HepG2 (cell line): ENCODE results near the gene ALG10B. TPM values are rescaled to one million over a fixed set of nuclear protein-coding genes. Genes with fewer than 3 reads are reported as not detected.

Experiments
- ATAC-seq: fragments of 200-7000 bp; cut with Tn5 transposase; 3 replicates; pipeline ENCODE4 v1.9.1; 2020; ENCODE audit warnings: mild to moderate bottlenecking, moderate library complexity
- BruUV-seq: library from RNA; stranded (reverse); fragments of 400-500 nt; replicated peaks from 2 replicates; lab custom pipeline; 2021; lab: Mats Ljungman, UMichigan
- CTCF ChIA-PET: fragments of 300-600 bp; formaldehyde crosslinking; extraction: SDS; loops from one replicate; lab custom pipeline; 2021; ENCODE audit warnings: low total read pairs, inconsistent platforms, low intra/inter-chr PET ratio; lab: Yijun Ruan, JAX
- POLR2A ChIA-PET: fragments of 350-600 bp; sonication (Branson Sonifier 250); formaldehyde crosslinking; loops from one replicate; lab custom pipeline; 2020; ENCODE audit warnings: antibody characterized with exemption, inconsistent platforms; lab: Yijun Ruan, JAX
- DNase-seq: peaks from one replicate; pipeline ENCODE4 v3.0.0-alpha.2; 2015; ENCODE audit warnings: low spot score
- FAIRE-seq: peaks from 3 replicates; lab custom pipeline; 2011; peaks lifted over from hg19 to GRCh38; lab: Jason Lieb, UNC
- H2AFZ ChIP-seq: one replicate; pipeline ENCODE4 v1.6.1; 2011; ENCODE audit warnings: low read length, inconsistent platforms
- H3K27ac ChIP-seq: fragments of 300-600 bp; 3 replicates; pipeline ENCODE4 v1.8.0; 2011; ENCODE audit warnings: mixed run types, mild to moderate bottlenecking, mixed read lengths, low read length, inconsistent platforms; ENCODE audit not compliant: insufficient read depth; ENCODE audit errors: extremely low read length
- H3K27me3 ChIP-seq, 2 experiments: fragments of 200-600 bp in 1 of 2; 2 replicates in 1 of 2; 3 replicates in 1 of 2; pipeline versions ENCODE4 v1.6.0 to v1.8.0; 2011; ENCODE audit warnings: low read length in 2 of 2, mild to moderate bottlenecking in 2 of 2, moderate library complexity in 2 of 2, inconsistent platforms in 1 of 2; ENCODE audit not compliant: insufficient read depth in 2 of 2, control insufficient read depth in 1 of 2
- H3K36me3 ChIP-seq, 2 experiments: fragments of 200-600 bp in 1 of 2; replicated peaks in 1 of 2; 2 replicates in 1 of 2; 3 replicates in 1 of 2; pipeline versions ENCODE4 v1.5.1 to v1.8.0; 2011; ENCODE audit warnings: low read length in 2 of 2, inconsistent platforms in 1 of 2; ENCODE audit not compliant: insufficient read depth in 2 of 2, control insufficient read depth in 1 of 2
- H3K4me1 ChIP-seq: 2 replicates; pipeline ENCODE4 v1.5.1; 2012; ENCODE audit warnings: low read length, inconsistent platforms; ENCODE audit not compliant: insufficient read depth
- H3K4me2 ChIP-seq: 2 replicates; pipeline ENCODE4 v1.6.0; 2011; ENCODE audit warnings: low read depth, low read length, inconsistent platforms
- H3K4me3 ChIP-seq, 3 experiments: fragments of 200-600 bp in 1 of 3; sonication (generic), shearing (Covaris generic) in 1 of 3; replicated peaks in 1 of 3; 2 replicates each; pipeline ENCODE4 v1.5.1; 2011 to 2016; ENCODE audit warnings: low read length in 3 of 3, inconsistent platforms in 2 of 3, low read depth in 2 of 3, mild to moderate bottlenecking in 2 of 3, control low read depth in 1 of 3, mixed read lengths in 1 of 3; ENCODE audit not compliant: insufficient read depth in 1 of 3
- H3K79me2 ChIP-seq: one replicate; pipeline ENCODE4 v1.6.1; 2011; ENCODE audit warnings: low read length, inconsistent platforms; ENCODE audit not compliant: insufficient read depth
- H3K9ac ChIP-seq: 2 replicates; pipeline ENCODE4 v1.6.0; 2011; ENCODE audit warnings: mild to moderate bottlenecking, low read depth, low read length, inconsistent platforms; ENCODE audit not compliant: insufficient read depth
- H3K9me3 ChIP-seq: 2 replicates; pipeline ENCODE4 v1.5.1; 2012; ENCODE audit warnings: mild to moderate bottlenecking, low read length
- H4K20me1 ChIP-seq: 2 replicates; pipeline ENCODE4 v1.6.0; 2011; ENCODE audit warnings: inconsistent platforms, mild to moderate bottlenecking, low read length, moderate library complexity; ENCODE audit not compliant: insufficient read depth
- IRF1 ChIP-seq: sonication (generic); formaldehyde crosslinking; IDR thresholded peaks from 2 replicates; pipeline ENCODE4 v1.4.0; 2020; ENCODE audit warnings: low read depth, mild to moderate bottlenecking, missing genetic modification reagents
- KDM5B ChIP-seq: sonication (generic); formaldehyde crosslinking; IDR thresholded peaks from 2 replicates; pipeline ENCODE4 v1.4.0; 2020; ENCODE audit warnings: missing genetic modification reagents, mild to moderate bottlenecking, borderline replicate concordance
- MAF1 ChIP-seq: sonication (generic); formaldehyde crosslinking; IDR thresholded peaks from 2 replicates; pipeline ENCODE4 v1.5.0; 2020; ENCODE audit warnings: missing genetic modification reagents, borderline replicate concordance
- NR2C2 ChIP-seq: sonication (generic); formaldehyde crosslinking; IDR thresholded peaks from 2 replicates; pipeline ENCODE4 v1.4.0; 2020; ENCODE audit warnings: missing genetic modification reagents, mild to moderate bottlenecking, moderate library complexity, borderline replicate concordance
- NR2F2 ChIP-seq: IDR thresholded peaks from 2 replicates; pipeline ENCODE4 v1.6.1; 2012; ENCODE audit warnings: low read depth, inconsistent platforms, borderline replicate concordance
- ZBTB21 ChIP-seq: sonication (generic); formaldehyde crosslinking; IDR thresholded peaks from 2 replicates; pipeline ENCODE4 v1.4.0; 2020; ENCODE audit warnings: missing genetic modification reagents
- ZNF225 ChIP-seq: sonication (generic); formaldehyde crosslinking; IDR thresholded peaks from 2 replicates; pipeline ENCODE4 v1.4.0; 2020; ENCODE audit warnings: mild to moderate bottlenecking, missing genetic modification reagents
- ZNF234 ChIP-seq: sonication (generic); formaldehyde crosslinking; conservative IDR thresholded peaks from 2 replicates; pipeline ENCODE4 v1.5.1; 2020; ENCODE audit warnings: mild to moderate bottlenecking, missing genetic modification reagents
- ZNF354B ChIP-seq: sonication (generic); formaldehyde crosslinking; IDR thresholded peaks from 2 replicates; pipeline ENCODE4 v1.8.0; 2022; ENCODE audit warnings: mild to moderate bottlenecking, missing genetic modification reagents
- WGBS: methylation state at CpG from one replicate; pipeline ENCODE4 v1.1.6; 2017; ENCODE audit warnings: low lambda C conversion rate; 5-methylcytosine and 5-hydroxymethylcytosine counted together
- in situ Hi-C: cut with HindIII; loops from 2 replicates; pipeline ENCODE4 v1.10.0; 2017; ENCODE audit warnings: low pct_unique_long_range_greater_than_20kb; ENCODE audit not compliant: extremely low pct_ligation_motif_present
- intact Hi-C: fragments of 100-400 bp; cut with micrococcal nuclease; formaldehyde crosslinking; loops from one replicate; pipeline ENCODE4 v1.10.0; 2022; ENCODE audit not compliant: unreplicated experiment
- polyA plus RNA-seq, 8 experiments: library from polyadenylated mRNA; depleted of rRNA in 3 of 8; stranded (reverse) in 7 of 8; unstranded in 1 of 8; fragments of >200 nt; fragmentation: Illumina TruSeq in 4 of 8; extraction: Trizol in 4 of 8; gene quantifications; 2 replicates each; pipeline versions ENCODE4 v1.2.1 to v1.2.3, GENCODE V29; 2011 to 2016; ENCODE audit warnings: low read depth in 4 of 8, missing spikeins in 1 of 8, mixed read lengths in 1 of 8; ENCODE audit not compliant: insufficient read depth in 1 of 8
- total RNA-seq, 5 experiments: library from RNA; depleted of rRNA; stranded (reverse); fragments of >200 nt; fragmentation: Illumina TruSeq; extraction: Trizol; gene quantifications; 2 replicates each; pipeline ENCODE4 v1.2.3, GENCODE V29; 2016; ENCODE audit warnings: low read depth in 1 of 5
- TF ChIP-seq, protein P1 (sequence below): sonication (generic); formaldehyde crosslinking; IDR thresholded peaks from 2 replicates; pipeline ENCODE4 v1.5.0; 2020; ENCODE audit warnings: mild to moderate bottlenecking, missing genetic modification reagents, moderate library complexity
- TF ChIP-seq, protein P2 (sequence below): sonication (generic); formaldehyde crosslinking; IDR thresholded peaks from 2 replicates; pipeline ENCODE4 v1.4.0; 2020; ENCODE audit warnings: mild to moderate bottlenecking, missing genetic modification reagents

The ALG10B gene
- total and polyA plus RNA-seq, 2 of the 13 experiments (the other 11 are each of a cell fraction or from before 2014, with no cell fraction given): 3.3 to 9.3 TPM

- Histone ChIP-seq H3K27me3 (no peaks in the 10 kb centered on the region), H3K9ac (no peak overlapping the region), H3K4me3 (no peak overlapping the region), H2AFZ (no peak overlapping the region), H3K9me3 (no peaks in the 10 kb centered on the region), H3K4me1 (no peaks in the 10 kb centered on the region), H3K79me2 (no peaks in the 10 kb centered on the region), H3K36me3 (no peaks in the 10 kb centered on the region), H3K4me2 (no peak overlapping the region), H3K27ac (no peak overlapping the region), H4K20me1 (no peaks in the 10 kb centered on the region)
- POLR2A ChIA-PET: no interaction called here
- WGBS: 74% methylated on average over 1 of the region's 1 CpG
- TF ChIP-seq, protein P1, sequence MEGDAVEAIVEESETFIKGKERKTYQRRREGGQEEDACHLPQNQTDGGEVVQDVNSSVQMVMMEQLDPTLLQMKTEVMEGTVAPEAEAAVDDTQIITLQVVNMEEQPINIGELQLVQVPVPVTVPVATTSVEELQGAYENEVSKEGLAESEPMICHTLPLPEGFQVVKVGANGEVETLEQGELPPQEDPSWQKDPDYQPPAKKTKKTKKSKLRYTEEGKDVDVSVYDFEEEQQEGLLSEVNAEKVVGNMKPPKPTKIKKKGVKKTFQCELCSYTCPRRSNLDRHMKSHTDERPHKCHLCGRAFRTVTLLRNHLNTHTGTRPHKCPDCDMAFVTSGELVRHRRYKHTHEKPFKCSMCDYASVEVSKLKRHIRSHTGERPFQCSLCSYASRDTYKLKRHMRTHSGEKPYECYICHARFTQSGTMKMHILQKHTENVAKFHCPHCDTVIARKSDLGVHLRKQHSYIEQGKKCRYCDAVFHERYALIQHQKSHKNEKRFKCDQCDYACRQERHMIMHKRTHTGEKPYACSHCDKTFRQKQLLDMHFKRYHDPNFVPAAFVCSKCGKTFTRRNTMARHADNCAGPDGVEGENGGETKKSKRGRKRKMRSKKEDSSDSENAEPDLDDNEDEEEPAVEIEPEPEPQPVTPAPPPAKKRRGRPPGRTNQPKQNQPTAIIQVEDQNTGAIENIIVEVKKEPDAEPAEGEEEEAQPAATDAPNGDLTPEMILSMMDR (CRISPR knock-in tag): no peak
- TF ChIP-seq IRF1 (CRISPR knock-in tag): no peak
- no peak for TF ChIP-seq MAF1 (CRISPR knock-in tag)
- no peak for TF ChIP-seq NR2F2
- TF ChIP-seq ZNF225 (CRISPR knock-in tag): no peak
- no peak for TF ChIP-seq ZBTB21
- TF ChIP-seq KDM5B (CRISPR knock-in tag): no peak
- TF ChIP-seq NR2C2 (CRISPR knock-in tag): no peak
- TF ChIP-seq ZNF354B (CRISPR knock-in tag): no peak
- TF ChIP-seq ZNF234 (CRISPR knock-in tag): no peak
- TF ChIP-seq, protein P2, sequence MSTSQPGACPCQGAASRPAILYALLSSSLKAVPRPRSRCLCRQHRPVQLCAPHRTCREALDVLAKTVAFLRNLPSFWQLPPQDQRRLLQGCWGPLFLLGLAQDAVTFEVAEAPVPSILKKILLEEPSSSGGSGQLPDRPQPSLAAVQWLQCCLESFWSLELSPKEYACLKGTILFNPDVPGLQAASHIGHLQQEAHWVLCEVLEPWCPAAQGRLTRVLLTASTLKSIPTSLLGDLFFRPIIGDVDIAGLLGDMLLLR (CRISPR knock-in tag): no peak
- CTCF ChIA-PET: no interaction called here
- ATAC-seq: no peak
- no TSS peak for BruUV-seq
- in situ Hi-C loops (loop anchor here (25.0 kb wide), 3 partner anchors 579 to 929 kb away; partner anchors contain the start of gene CPNE8), intact Hi-C loops (no loop called here)
- FAIRE-seq: no peak
- no peak for DNase-seq
Observed at GRCh38 chr12:38332814-38333213, 16.2 kb downstream of the ALG10B start.
